Activated naive CD8-positive, alpha-beta T cell treated with anti-CD3 and anti-CD28 coated beads for 36 hours (primary cell): ENCODE data around the gene RERE. TPM values are rescaled to one million over a fixed set of nuclear protein-coding genes. Genes with fewer than 3 reads are reported as not detected.
"Not testable (repeated sequence)": the region's sequence is repeated elsewhere in the genome, so short reads cannot be mapped to it uniquely, and the experiment has no call there.

Source experiments
- DNase-seq: peaks from one replicate; pipeline ENCODE4 v3.0.0; 2021
- H3K27ac Mint-ChIP-seq: one replicate; pipeline ENCODE4 v1.8.0; 2022; ENCODE audit warnings: mild to moderate bottlenecking, moderate library complexity, mixed read lengths
- H3K27me3 Mint-ChIP-seq: one replicate; pipeline ENCODE4 v1.8.0; 2022; ENCODE audit warnings: mild to moderate bottlenecking, mixed read lengths
- H3K36me3 Mint-ChIP-seq: one replicate; pipeline ENCODE4 v1.8.0; 2021; ENCODE audit warnings: mild to moderate bottlenecking, mixed read lengths
- H3K4me1 Mint-ChIP-seq: one replicate; pipeline ENCODE4 v1.8.0; 2021; ENCODE audit warnings: mixed read lengths
- H3K4me3 Mint-ChIP-seq: one replicate; pipeline ENCODE4 v1.8.0; 2022; ENCODE audit warnings: mild to moderate bottlenecking, moderate library complexity, mixed read lengths
- H3K9me3 Mint-ChIP-seq: one replicate; pipeline ENCODE4 v1.8.0; 2022; ENCODE audit warnings: mixed read lengths
- total RNA-seq, 2 experiments: library from RNA; stranded (reverse); gene quantifications; one replicate each; pipeline ENCODE4 v1.2.3, GENCODE V29; 2021

The RERE gene
- total RNA-seq, 2 experiments from 2014 or later, result 36.8 to 39.6 TPM

- Mint-ChIP-seq H3K4me1 (peaks cover 31% of the 10 kb centered on the region), H3K4me3 (no peak overlapping the region), H3K27me3 (no peaks in the 10 kb centered on the region), H3K9me3 (no peaks in the 10 kb centered on the region), H3K27ac (no peak overlapping the region), H3K36me3 (peaks cover 12% of the 10 kb centered on the region)
- no peak for DNase-seq
These were observed 176.5 kb downstream of the RERE start for GRCh38 chr1:8640950-8641349.

GRCh38 chr1:8639148-8639547 lies 178.3 kb downstream of the RERE start:
- Mint-ChIP-seq H3K9me3 (no peaks in the 10 kb centered on the region), H3K27ac (no peak overlapping the region), H3K4me3 (no peak overlapping the region), H3K27me3 (no peaks in the 10 kb centered on the region), H3K4me1 (peaks cover 27% of the 10 kb centered on the region), H3K36me3 (peaks cover 4% of the 10 kb centered on the region)
- no peak for DNase-seq

- Mint-ChIP-seq H3K27ac (no peak overlapping the region), H3K9me3 (no peaks in the 10 kb centered on the region), H3K4me1 (peaks cover 27% of the 10 kb centered on the region), H3K27me3 (no peaks in the 10 kb centered on the region), H3K36me3 (no peaks in the 10 kb centered on the region), H3K4me3 (no peak overlapping the region)
- DNase-seq, result no peak
These were observed 183.5 kb downstream of the RERE start for GRCh38 chr1:8633741-8634501.

- no peak overlapping the region for H3K27ac Mint-ChIP-seq
- H3K9me3 Mint-ChIP-seq, result no peaks in the 10 kb centered on the region
- H3K36me3 Mint-ChIP-seq, result no peaks in the 10 kb centered on the region
- no peaks in the 10 kb centered on the region for H3K27me3 Mint-ChIP-seq
- DNase-seq, result no peak
- peaks cover 27% of the 10 kb centered on the region for H3K4me1 Mint-ChIP-seq
- H3K4me3 Mint-ChIP-seq, result no peak overlapping the region
These were observed 185.3 kb downstream of the RERE start for GRCh38 chr1:8632102-8632501.

GRCh38 chr1:8631163-8631562 lies 186.3 kb downstream of the RERE start:
- Mint-ChIP-seq H3K27ac (no peak overlapping the region), H3K36me3 (peaks cover 5% of the 10 kb centered on the region), H3K4me1 (peaks cover 35% of the 10 kb centered on the region), H3K4me3 (no peak overlapping the region), H3K9me3 (no peaks in the 10 kb centered on the region), H3K27me3 (no peaks in the 10 kb centered on the region)
- DNase-seq, result no peak

- no peak for DNase-seq
- no peaks in the 10 kb centered on the region for H3K9me3 Mint-ChIP-seq
- no peaks in the 10 kb centered on the region for H3K27me3 Mint-ChIP-seq
- H3K4me3 Mint-ChIP-seq, result no peak overlapping the region
- H3K4me1 Mint-ChIP-seq, result peaks cover 45% of the 10 kb centered on the region
- peak overlapping the region; percentile 36 for H3K27ac Mint-ChIP-seq
- H3K36me3 Mint-ChIP-seq, result peaks cover 8% of the 10 kb centered on the region
These were observed 188.0 kb downstream of the RERE start for GRCh38 chr1:8629241-8630091.

- Mint-ChIP-seq H3K36me3 (peaks cover 10% of the 10 kb centered on the region), H3K4me1 (peaks cover 52% of the 10 kb centered on the region), H3K4me3 (no peak overlapping the region), H3K9me3 (no peaks in the 10 kb centered on the region), H3K27ac (no peak overlapping the region), H3K27me3 (no peaks in the 10 kb centered on the region)
- no peak for DNase-seq
These were observed 188.8 kb downstream of the RERE start for GRCh38 chr1:8628606-8629005.

- Mint-ChIP-seq H3K27me3 (no peaks in the 10 kb centered on the region), H3K27ac (no peak overlapping the region), H3K36me3 (peaks cover 12% of the 10 kb centered on the region), H3K4me3 (no peak overlapping the region), H3K9me3 (no peaks in the 10 kb centered on the region), H3K4me1 (peaks cover 54% of the 10 kb centered on the region)
- DNase-seq, result no peak
These were observed 189.7 kb downstream of the RERE start for GRCh38 chr1:8627728-8628127.

GRCh38 chr1:8625981-8626898 lies 191.2 kb downstream of the RERE start:
- H3K27ac Mint-ChIP-seq, result no peak overlapping the region
- no peak overlapping the region for H3K4me3 Mint-ChIP-seq
- no peak for DNase-seq
- H3K27me3 Mint-ChIP-seq, result no peaks in the 10 kb centered on the region
- H3K4me1 Mint-ChIP-seq, result peaks cover 42% of the 10 kb centered on the region
- peaks cover 12% of the 10 kb centered on the region for H3K36me3 Mint-ChIP-seq
- no peaks in the 10 kb centered on the region for H3K9me3 Mint-ChIP-seq

- H3K9me3 Mint-ChIP-seq, result no peaks in the 10 kb centered on the region
These were observed 191.9 kb downstream of the RERE start for GRCh38 chr1:8625491-8625890.

GRCh38 chr1:8623651-8624192 lies 193.7 kb downstream of the RERE start:
- Mint-ChIP-seq H3K27ac (peak overlapping the region; percentile 60), H3K36me3 (peaks cover 12% of the 10 kb centered on the region), H3K4me1 (peaks cover 32% of the 10 kb centered on the region), H3K4me3 (peak overlapping the region; percentile 19)
- not testable (repeated sequence) for H3K9me3 Mint-ChIP-seq, H3K27me3 Mint-ChIP-seq
- DNase-seq, result peak; percentile 24

More at GRCh38 chr1:8625491-8625890, 191.9 kb downstream of the RERE start:
- H3K4me1 Mint-ChIP-seq, result peaks cover 46% of the 10 kb centered on the region
- peaks cover 12% of the 10 kb centered on the region for H3K36me3 Mint-ChIP-seq
- H3K27ac Mint-ChIP-seq, result no peak overlapping the region
- H3K27me3 Mint-ChIP-seq, result no peaks in the 10 kb centered on the region
- DNase-seq, result no peak
- H3K4me3 Mint-ChIP-seq, result no peak overlapping the region

- not testable (repeated sequence) for H3K27me3 Mint-ChIP-seq, H3K27ac Mint-ChIP-seq, DNase-seq, H3K9me3 Mint-ChIP-seq, H3K4me3 Mint-ChIP-seq
- Mint-ChIP-seq H3K36me3 (peaks cover 13% of the 10 kb centered on the region), H3K4me1 (peaks cover 31% of the 10 kb centered on the region)
These were observed 195.6 kb downstream of the RERE start for GRCh38 chr1:8621785-8622348.

- not testable (repeated sequence) for H3K27me3 Mint-ChIP-seq, H3K27ac Mint-ChIP-seq, H3K36me3 Mint-ChIP-seq, DNase-seq, H3K4me3 Mint-ChIP-seq, H3K9me3 Mint-ChIP-seq
- H3K4me1 Mint-ChIP-seq, result peaks cover 23% of the 10 kb centered on the region
These were observed 196.3 kb downstream of the RERE start for GRCh38 chr1:8621034-8621582.

GRCh38 chr1:8619917-8620502 lies 197.4 kb downstream of the RERE start:
- not testable (repeated sequence) for H3K4me3 Mint-ChIP-seq, H3K27ac Mint-ChIP-seq, H3K9me3 Mint-ChIP-seq, H3K27me3 Mint-ChIP-seq, DNase-seq, H3K36me3 Mint-ChIP-seq
- peaks cover 15% of the 10 kb centered on the region for H3K4me1 Mint-ChIP-seq
